Stimulated activated CD8-positive, alpha-beta memory T cell treated with anti-CD3 and anti-CD28 coated beads, Interleukin-12 subunit alpha, Interleukin-12 subunit beta, amount 100 ng/mL, for 24 hours (primary cell): ENCODE results near the gene HSP90B1.

Experiments
- DNase-seq: peaks from one replicate; pipeline ENCODE4 v3.0.0-alpha.2; 2020; ENCODE audit errors: extremely low read depth

HSP90B1 gene

DNA sequence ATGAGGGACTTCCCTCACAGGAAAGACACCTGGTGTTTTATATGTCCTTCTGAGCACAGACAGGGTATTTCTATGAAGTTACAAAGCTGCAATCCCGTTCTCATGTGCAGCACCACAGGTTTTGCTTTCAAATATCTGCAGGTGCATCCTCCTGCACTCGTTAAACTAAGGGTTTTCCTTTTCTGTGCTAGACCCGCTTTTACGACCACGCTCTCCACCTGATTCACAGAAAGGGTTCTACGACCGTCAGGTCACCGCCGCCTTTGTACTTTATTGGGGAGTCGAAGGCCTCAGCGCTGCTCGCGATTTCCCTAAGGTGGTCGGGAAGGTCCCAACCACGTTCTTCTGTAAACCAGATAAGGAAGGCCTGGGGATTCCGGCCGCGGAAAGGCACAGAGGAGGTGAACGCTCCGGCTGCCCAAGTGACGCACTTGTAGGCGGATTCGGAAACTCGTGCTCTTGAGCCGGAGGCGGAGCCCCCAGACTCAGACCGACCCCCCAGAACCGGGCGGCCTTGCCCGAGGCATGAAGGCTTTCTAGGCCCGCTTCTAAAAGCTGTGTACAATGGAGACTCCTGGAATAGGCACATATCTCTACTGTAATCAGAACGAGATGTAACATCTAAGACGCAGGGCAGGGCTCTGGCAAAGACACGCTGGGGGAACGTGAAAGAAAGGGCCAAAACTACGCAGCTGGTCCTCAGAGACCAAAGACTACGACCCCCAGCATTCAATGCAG is 995 bp upstream of the HSP90B1 start:
- peak; percentile 60 for DNase-seq

DNA sequence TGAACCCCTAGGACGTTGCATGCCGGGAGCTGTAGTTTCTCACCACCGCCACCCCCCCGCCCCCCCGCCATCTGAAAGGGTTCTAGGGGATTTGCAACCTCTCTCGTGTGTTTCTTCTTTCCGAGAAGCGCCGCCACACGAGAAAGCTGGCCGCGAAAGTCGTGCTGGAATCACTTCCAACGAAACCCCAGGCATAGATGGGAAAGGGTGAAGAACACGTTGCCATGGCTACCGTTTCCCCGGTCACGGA is 501 bp upstream of the HSP90B1 start:
- DNase-seq, result no peak

DNA sequence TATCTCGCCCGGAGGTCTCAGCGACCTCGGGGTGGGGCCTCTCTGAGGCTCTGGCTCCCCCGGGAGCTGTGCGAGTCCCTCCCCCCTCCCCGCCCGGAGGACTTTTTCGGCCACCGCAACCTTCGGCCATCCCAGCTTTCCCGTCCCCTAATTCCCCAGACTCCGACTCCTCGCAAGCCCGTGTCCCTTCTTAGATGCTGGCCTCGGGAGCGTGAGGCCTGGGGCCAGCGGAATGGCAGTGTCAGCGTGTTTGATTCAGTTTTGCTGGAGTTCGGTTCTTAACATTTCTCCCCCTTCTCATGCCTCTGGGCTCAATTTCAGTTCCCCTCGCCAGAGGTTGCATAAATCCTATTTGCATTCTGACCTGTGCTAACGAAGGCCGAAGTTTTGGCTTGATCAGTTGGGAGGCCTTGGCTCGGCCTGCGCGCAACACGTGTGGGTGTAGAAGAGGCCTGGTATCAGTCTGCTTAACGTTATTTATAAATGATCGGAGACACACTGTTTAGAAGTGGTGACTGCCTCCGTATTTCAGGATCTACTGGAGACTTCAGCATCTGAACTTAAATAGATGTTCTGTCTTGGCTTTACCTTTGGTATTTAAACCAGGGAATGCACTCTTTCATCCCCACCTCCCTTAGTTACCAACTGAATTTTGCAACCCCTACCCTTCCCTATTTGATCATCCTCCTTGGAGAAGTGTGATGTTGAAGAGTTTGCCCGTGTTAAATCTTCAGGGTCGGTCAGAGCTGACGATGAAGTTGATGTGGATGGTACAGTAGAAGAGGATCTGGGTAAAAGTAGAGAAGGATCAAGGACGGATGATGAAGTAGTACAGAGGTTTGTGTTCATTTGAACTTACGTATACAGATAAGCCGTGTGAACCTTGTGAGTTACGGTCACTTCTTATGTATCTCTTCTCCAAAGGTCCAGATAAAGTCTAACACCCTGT is 851 bp downstream of the HSP90B1 start:
- DNase-seq, result no peak

DNA sequence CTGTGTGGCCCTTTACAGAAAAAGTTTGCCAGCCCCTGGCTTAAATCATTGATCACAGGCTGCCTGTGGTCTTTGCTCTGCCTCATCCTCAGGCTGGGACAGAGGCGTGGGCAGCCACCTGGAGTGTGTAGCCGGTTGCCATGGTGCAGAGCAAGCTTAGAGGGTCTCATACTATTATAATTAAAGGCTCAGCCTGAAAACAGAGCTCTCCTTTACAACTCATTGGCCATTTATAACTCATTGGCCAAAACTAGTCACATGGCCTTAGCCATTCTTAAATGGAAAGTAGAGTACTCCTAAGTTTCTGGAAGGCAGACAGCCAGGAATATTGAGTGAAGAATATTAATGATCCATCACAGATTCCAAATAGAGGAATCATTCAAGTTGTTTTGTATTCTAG is 3.0 kb downstream of the HSP90B1 start:
- no peak for DNase-seq

DNA sequence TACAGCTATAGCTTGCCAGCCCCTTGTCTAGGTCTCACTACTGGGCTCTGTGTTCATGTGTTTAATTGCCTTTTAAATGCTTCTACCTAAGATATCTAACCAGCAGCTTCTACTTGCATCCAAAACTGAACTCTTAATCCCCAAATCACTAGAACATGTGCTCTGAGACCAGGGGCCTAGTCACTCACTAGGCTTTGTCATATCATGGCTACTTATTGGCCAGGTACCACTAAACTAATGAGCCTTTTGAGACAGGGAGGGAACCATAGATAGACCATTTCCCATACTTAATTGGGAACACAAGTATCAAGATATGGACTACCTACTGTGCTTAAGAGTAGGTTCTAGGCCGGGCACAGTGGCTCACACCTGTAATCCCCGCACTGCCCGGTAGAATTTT is 6.5 kb downstream of the HSP90B1 start:
- DNase-seq, result no peak

DNA sequence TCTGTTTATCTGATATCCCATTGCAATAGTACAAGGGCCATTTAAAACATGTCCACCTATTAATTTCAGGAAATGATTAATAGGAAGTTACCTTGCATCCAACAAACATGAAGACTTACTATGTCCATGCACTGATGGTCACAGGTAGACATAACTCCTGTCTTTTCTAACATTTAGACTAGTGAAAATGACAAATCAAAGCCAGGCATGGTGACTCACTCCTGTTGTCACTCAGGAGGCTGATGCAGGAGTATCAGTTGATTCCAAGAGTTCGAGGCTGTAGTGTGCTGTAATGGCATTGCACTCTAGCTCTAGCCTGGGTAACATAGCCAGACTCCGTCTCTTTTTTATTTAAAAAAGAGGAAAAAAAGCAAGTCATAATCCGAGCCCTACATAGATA is 14.8 kb downstream of the HSP90B1 start:
- DNase-seq, result no peak

DNA sequence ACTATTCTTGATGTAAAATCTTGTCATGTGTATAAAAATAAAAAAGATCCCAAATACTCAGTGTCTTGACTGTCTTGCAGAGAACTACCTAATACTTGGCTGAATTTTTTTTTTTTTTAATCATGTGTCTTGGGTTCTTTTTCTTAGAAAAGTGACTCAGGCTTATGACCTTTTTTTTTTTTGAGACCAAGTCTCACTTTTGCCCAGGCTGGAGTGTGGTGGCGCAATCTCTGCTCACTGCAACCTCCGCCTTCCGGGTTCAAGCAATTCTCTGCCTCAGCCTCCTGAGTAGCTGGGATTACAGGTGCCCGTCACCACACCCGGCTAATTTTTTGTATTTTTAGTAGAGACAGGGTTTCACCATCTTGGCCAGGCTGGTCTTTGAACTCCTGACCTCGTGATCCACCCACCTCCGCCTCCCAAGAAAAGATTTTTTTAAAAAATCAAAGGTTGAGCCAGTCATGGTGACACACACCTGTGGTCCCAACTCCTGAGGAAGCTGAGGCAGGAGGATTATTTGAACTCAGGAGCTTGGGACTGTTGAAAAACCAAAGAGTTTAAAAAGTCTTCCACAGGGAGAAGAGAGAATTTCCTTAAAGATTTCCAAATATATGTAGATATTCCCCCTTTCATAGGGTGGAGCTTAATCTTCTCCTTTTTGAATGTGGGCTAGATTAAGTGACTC is 17.8 kb downstream of the HSP90B1 start:
- no peak for DNase-seq

DNA sequence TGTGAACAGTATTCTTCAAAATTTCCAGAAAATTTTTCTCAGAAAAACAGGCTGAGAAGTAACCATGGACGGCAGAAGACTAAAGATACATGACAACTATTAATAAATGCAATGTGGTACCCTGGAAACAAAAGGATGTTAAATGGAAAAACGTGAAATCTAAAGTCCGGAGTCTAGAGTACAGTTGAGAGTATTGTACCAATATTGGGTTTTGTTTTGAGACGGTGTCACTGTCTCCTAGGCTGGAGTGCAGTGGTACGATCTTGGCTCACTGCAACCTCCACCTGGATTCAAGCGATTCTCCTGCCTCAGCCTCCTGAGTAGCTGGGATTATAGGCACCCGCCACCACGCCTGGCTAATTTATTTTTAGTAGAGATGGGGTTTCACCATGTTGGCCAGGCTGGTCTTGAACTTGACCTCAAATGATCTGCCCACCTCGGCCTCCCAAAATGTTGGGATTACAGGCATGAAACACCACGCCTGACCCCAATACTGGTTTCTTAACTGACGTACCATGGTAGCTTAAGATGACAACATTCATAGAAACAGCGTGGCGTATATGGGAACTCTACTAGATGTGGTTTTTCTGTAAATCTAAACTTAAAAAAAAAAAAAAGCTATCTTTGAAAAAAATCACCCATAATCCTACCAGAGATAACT is 18.7 kb downstream of the HSP90B1 start:
- DNase-seq, result no peak

DNA sequence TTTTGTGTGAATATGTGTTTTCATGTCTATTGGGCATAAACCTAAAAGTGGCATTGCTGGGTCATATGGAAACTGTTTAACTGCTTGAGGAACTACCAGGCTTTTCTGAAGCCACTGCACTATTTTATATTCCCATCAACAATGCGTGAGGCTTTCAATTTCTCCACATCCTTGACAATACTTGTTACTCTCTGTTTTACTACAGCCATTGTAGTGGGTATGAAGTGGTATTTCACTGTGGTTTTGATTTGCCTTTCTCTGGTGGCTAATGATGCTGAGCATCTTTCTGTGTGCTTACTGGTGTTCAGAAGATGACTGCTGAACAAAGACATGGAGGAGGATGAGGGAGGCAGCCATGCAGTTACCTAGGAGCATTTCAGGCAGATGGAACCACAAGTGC is 22.3 kb downstream of the HSP90B1 start:
- no peak for DNase-seq

DNA sequence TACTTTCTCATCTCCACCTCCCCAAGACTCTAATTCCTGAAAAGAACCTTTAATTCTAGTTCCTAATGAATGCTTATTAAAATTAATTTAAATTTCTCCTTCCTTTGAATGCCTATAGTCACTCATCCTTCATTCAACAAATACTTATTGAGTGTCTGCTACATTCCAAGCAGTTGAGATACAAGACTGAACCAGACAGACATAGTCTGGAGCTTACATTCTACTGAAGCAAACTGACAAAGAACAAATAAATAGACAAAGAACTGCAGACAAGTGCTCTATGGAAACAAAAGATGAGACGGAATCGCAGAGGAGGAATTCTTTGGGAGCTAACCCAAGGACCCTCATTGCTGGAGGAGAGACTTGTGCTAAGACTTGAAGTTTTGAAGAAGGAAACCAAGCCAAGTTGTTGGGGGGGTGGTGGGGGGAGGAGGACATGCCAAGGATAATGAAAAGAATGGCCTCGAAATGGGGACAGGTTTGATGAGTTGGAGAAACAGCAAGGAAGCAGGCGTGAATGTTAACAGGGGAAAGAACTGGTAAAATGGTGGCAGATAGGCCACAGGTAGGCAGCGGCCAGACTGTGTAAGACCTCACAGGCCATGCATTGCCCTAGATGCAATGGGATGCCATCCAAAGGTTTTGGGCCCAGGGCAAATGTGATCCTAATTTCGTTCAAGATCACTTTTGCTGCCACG is 25.8 kb downstream of the HSP90B1 start:
- DNase-seq, result no peak

DNA sequence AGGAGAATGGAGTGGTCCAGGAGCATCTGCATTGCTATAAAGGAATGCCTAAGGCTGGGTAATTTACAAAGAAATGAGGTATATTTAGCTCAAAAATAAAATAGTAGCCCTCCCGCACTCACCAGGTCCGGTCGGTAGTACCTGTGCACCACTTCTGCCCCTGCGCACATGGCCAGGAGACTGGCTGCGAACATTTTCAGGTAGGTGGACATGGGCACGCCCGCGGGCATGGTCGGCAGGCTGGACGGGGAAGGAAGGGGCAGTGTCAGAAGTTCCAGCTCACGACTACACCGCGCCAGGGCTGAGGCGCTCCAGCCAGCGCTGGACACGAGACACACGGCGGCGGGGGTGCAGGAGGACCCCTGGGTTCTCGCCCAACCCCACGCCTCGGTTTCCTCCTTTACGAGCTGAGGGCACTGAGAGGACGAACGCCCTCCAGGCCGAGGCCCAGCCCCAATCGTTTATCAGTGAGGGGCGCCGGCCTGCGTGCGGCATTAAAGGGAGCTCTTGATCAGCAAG is 26.4 kb downstream of the HSP90B1 start:
- DNase-seq, result no peak

DNA sequence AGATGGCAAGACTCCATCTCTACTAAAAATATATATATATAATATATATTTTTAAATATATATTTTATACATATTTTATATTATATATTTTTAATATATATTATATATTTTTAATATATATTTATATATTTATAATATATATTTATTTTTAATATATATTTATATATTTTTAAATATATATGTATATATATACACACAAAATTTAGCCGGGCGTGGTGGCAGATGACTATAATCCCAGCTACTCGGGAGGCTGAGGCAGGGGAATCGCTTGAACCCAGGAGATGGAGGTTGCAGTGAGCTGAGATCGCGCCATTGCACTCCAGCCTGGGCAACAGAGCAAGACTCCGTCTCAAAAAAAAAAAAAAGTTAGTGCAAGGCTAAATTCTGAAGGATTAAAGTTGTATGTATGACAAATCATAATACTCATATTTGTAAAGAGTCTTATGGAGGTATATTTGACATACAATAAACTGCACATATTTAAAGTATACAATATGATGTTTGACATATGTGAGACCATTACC is 27.7 kb downstream of the HSP90B1 start:
- DNase-seq, result no peak

DNA sequence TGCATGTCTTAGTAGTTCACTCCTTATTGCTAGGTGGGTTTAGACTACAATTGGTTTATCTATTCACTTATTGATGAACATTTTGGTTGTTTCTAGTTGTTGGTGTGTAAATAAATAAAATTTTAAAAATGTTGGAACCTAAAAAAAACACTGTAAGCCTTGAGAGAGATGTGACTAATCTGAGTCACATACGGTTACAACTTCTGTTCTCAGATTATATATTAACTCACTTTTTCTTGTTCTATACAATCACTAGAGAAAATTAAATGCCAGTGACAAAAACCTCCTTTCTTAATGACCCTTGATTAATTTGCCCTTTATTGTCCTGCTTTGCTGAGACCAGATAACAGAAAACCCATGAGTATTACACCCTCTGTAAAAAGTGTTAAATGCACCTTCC is 28.4 kb downstream of the HSP90B1 start:
- no peak for DNase-seq

DNA sequence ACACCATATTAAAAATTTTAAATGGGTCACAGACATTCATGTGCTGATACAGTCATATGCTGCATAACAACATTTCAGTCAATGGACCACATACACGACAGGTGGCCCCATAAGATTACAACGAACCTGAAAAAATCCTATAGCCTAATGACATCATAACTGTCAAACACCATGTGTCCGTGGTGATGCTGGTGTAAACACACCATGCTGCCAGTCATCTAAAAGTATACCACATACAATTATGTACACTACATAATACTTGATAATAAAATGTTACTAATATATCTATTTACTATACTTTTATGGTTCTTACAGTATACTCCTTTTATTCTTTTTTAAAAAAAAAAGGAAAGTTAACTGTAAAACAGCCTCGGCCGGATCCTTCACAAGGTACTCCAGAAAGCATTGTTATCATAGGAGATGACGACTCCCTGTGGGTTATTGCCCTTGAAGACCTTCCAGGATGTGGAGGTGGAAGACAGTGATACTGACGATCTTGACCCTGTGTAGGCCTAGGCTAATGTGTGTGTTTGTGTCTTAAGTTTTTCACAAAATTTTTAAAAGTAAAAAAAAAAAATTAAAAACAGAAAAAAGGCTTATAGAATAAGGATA is 30.5 kb downstream of the HSP90B1 start:
- no peak for DNase-seq

DNA sequence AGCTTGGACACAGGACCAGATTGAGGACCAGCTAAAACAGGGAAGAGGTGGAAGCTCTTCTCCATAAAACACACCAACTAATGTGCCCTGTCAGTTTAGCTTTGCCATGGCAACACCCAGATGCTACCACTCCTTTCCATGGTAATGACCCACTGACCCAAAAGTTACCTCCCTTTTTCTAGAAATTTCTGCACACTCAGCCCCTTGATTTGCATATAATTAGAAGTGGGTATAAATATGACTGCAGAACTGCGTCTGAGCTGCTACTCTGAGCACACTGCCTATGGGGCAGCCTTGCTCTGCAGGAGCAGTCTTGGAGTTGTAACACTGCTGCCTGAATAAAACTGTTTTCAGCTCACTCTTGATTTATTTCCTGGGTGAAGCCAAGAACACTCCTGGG is 32.3 kb downstream of the HSP90B1 start:
- DNase-seq, result no peak

DNA sequence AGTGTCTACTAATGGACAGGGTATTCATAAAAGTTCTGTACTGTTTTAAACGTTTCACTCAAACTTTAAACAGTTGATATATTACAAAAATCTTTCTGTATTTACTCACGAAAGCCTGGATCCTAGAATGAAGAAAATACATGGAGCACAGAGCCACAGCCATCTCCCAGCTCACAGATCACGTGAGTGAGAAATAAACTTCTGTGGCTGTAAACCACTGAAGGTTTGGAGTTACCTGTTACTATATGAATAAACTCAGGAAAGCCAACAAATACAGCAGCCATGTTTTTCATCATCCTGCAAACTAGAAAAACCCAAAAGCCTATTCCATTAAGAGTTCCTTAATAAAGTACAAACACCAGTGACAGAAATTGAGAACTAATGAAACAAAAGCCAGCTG is 34.6 kb downstream of the HSP90B1 start:
- DNase-seq, result no peak

DNA sequence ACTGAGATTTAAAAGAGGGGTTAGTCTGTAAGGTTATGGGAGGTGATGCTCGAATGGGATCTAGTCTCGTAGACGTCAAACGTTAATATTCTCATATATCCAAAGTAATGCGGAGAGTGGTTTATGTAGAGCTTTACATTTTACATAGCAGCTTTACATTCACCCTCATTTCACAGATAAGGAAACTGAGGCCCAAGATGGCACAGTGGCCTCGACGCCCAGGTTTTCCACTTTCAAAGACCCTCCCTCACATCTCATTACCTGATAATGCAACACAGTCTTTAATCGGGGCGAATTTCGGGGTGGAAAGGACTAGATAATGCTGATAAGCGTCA is 35.0 kb downstream of the HSP90B1 start:
- DNase-seq, result no peak

DNA sequence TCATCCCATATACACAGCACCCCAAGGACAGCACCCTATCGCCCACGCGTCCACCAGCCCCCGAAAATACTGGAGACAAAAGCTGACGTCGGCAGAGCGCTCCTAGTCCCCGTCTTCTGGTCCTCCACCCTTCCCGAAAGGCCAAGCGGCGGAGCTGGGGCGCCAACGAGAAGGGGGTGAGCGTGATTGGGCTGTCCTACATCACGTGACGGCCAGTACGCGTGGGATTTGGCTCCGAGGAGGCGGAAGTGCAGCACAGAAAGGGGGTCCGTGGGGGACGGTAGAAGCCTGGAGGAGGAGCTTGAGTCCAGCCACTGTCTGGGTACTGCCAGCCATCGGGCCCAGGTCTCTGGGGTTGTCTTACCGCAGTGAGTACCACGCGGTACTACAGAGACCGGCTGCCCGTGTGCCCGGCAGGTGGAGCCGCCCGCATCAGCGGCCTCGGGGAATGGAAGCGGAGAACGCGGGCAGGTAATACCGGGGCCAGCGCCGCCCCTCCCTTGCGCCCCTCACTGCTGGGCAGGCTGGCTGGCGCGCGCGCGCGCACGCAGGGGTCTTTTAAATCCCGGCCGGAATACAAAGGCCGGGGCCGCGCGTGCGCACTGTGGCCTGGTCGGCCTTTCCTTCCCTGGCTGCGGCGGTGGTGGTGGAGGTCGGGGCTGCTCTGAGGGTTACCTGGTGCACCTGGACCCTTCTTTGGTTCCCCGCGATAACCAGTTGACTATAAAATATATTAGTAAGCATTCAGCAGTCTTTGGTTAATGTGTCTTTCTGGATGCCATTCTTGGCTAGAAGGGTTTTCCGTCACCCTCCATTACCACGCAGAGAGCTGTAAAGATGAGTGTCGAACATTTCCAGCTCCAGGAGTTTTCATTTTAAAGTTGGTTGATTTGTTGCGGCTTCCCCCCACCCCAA is 35.6 kb downstream of the HSP90B1 start, which contains the start of gene TDG:
TSS of gene TDG (plus strand) at position 283 of the 915 bp plus-strand sequence. CDS start at position 449, 166 bp downstream.
- peak; percentile 93 for DNase-seq

DNA sequence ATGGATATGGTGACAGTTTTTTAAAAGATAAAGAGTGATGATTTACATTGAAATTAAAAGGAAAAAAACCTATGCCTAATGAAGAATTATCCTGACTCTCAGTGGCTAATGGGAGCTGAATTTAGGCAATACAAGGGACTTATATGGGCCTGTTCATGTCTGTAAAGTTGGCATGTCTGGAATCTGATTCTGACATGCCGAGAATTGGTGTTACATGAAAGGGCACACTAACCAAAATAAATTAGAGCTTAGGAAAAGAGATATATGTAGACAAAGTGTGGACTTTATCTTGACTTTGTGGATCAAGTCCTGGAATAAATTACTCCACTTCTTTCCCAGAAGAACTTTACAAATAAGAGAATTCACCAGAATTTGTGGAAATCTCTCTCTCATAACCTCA is 36.5 kb downstream of the HSP90B1 start:
- DNase-seq, result no peak

DNA sequence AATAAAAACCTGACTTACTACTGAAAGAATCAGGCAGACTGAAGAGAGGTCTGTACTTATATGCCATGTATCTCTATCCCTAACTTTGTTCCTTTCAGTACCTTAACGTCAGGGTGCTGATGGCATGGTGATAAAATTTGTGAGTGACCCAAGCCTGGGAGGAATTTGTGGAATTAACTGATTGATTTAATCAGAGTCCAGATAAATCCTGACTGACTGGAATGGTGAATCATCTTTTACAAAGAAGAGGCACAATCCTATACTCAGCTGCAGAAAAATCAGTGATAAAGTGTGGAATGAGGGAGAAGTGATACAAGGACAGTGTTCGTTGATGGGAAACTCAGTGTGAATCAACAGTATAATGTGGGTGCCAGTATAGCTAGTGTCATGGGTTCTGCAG is 39.2 kb downstream of the HSP90B1 start:
- DNase-seq, result no peak
